GM12878 (cell line): ENCODE data around the gene CHL1. TPM values are rescaled to one million over a fixed set of nuclear protein-coding genes. Genes with fewer than 3 reads are reported as not detected.

Experiments
- ATAC-seq: fragments of 200-7000 bp; cut with Tn5 transposase; 3 replicates; pipeline ENCODE4 v1.9.1; 2020; ENCODE audit warnings: mild to moderate bottlenecking, moderate library complexity
- BruUV-seq: library from RNA; stranded (reverse); fragments of 400-500 nt; replicated peaks from 2 replicates; lab custom pipeline; 2021; lab: Mats Ljungman, UMichigan
- CTCF ChIA-PET: fragments of 300-600 bp; sonication (Branson Sonifier 250); formaldehyde crosslinking; extraction: SDS; loops from one replicate; lab custom pipeline; 2021; ENCODE audit warnings: inconsistent platforms; lab: Yijun Ruan, JAX
- POLR2A ChIA-PET: fragments of 350-600 bp; formaldehyde crosslinking; extraction: SDS; loops from one replicate; lab custom pipeline; 2021; ENCODE audit warnings: inconsistent platforms; lab: Charles Lee
- RAD21 ChIA-PET: fragments of 300-600 bp; sonication (Branson Sonifier 250); formaldehyde crosslinking; loops from one replicate; lab custom pipeline; 2023; ENCODE audit warnings: antibody characterized with exemption; ENCODE audit not compliant: unreplicated experiment; lab: Charles Lee
- SMC1A ChIA-PET: fragments of 300-600 bp; sonication (Branson Sonifier 250); formaldehyde crosslinking; loops from one replicate; lab custom pipeline; 2023; ENCODE audit not compliant: unreplicated experiment, uncharacterized antibody; lab: Charles Lee
- DNase-seq: peaks from one replicate; pipeline ENCODE4 v3.0.0-alpha.2; 2011; ENCODE audit warnings: low read depth, low spot score
- FAIRE-seq: peaks from 3 replicates; lab custom pipeline; 2011; peaks lifted over from hg19 to GRCh38; lab: Jason Lieb, UNC
- H2AFZ ChIP-seq: 2 replicates; pipeline ENCODE4 v1.6.0; 2011; ENCODE audit warnings: low read depth, low read length, control low read depth; ENCODE audit not compliant: control insufficient read depth
- H3K27ac ChIP-seq: 2 replicates; pipeline ENCODE4 v1.5.1; 2011; ENCODE audit warnings: control low read depth; ENCODE audit not compliant: control insufficient read depth, insufficient read depth
- H3K27me3 ChIP-seq, 2 experiments: replicated peaks in 1 of 2; 2 replicates each; pipeline versions ENCODE4 v1.6.0 to v1.6.1; 2011; ENCODE audit warnings: low read length in 1 of 2; ENCODE audit not compliant: control insufficient read depth in 2 of 2, insufficient read depth in 2 of 2
- H3K36me3 ChIP-seq, 2 experiments: 2 replicates each; pipeline ENCODE4 v1.5.1; 2011; ENCODE audit warnings: low read length in 1 of 2; ENCODE audit not compliant: control insufficient read depth in 2 of 2, insufficient read depth in 2 of 2
- H3K4me1 ChIP-seq: 2 replicates; pipeline ENCODE4 v1.6.1; 2011; ENCODE audit warnings: mild to moderate bottlenecking, low read length, moderate library complexity, mixed read lengths; ENCODE audit not compliant: control insufficient read depth, insufficient read depth
- H3K4me2 ChIP-seq: 2 replicates; pipeline ENCODE4 v1.6.0; 2011; ENCODE audit warnings: control low read depth; ENCODE audit not compliant: control insufficient read depth, insufficient read depth
- H3K4me3 ChIP-seq: fragments of 200-600 bp; sonication (generic); 2 replicates; pipeline ENCODE4 v1.5.1; 2016
- H3K79me2 ChIP-seq: 2 replicates; pipeline ENCODE4 v1.6.0; 2011; ENCODE audit warnings: low read length; ENCODE audit not compliant: control insufficient read depth, insufficient read depth
- H3K9ac ChIP-seq: 2 replicates; pipeline ENCODE4 v1.8.0; 2011; ENCODE audit warnings: low read length, control low read depth, mixed read lengths; ENCODE audit not compliant: control insufficient read depth, insufficient read depth
- H3K9me3 ChIP-seq: replicated peaks from 3 replicates; pipeline ENCODE4 v1.5.1; 2011; ENCODE audit warnings: mild to moderate bottlenecking, low read length; ENCODE audit not compliant: control insufficient read depth, insufficient read depth
- H4K20me1 ChIP-seq: 2 replicates; pipeline ENCODE4 v1.6.0; 2011; ENCODE audit not compliant: control insufficient read depth, insufficient read depth
- ATF2 ChIP-seq: IDR thresholded peaks from 2 replicates; pipeline ENCODE4 v1.6.1; 2012; ENCODE audit warnings: low read length, inconsistent platforms
- CBX3 ChIP-seq: fragments of 200-600 bp; sonication (generic); IDR thresholded peaks from 2 replicates; pipeline ENCODE4 v1.6.1; 2016; ENCODE audit warnings: low read depth, borderline replicate concordance
- CEBPZ ChIP-seq: fragments of 150-350 bp; IDR thresholded peaks from 2 replicates; pipeline ENCODE4 v1.6.1; 2016; ENCODE audit warnings: low read depth, low read length
- EED ChIP-seq: sonication (generic); IDR thresholded peaks from 2 replicates; pipeline ENCODE4 v1.6.1; 2016; ENCODE audit warnings: antibody characterized with exemption, low read depth
- ETV6 ChIP-seq, 2 experiments: fragments of 450-650 bp in 1 of 2; IDR thresholded peaks in 1 of 2; conservative IDR thresholded peaks in 1 of 2; 2 replicates each; pipeline ENCODE4 v1.6.1; 2014; ENCODE audit warnings: antibody characterized with exemption in 1 of 2, borderline replicate concordance in 1 of 2, low read depth in 1 of 2, mild to moderate bottlenecking in 1 of 2, moderate library complexity in 1 of 2
- IRF3 ChIP-seq: fragments of 450-650 bp; IDR thresholded peaks from 2 replicates; pipeline ENCODE4 v1.6.1; 2014; ENCODE audit warnings: mild to moderate bottlenecking
- IRF5 ChIP-seq: fragments of 450-650 bp; IDR thresholded peaks from 2 replicates; pipeline ENCODE4 v1.6.1; 2017; ENCODE audit warnings: borderline replicate concordance
- NFYB ChIP-seq: IDR thresholded peaks from 2 replicates; pipeline ENCODE4 v1.6.1; 2011; ENCODE audit warnings: low read depth, mild to moderate bottlenecking, low read length, improper control_type of control experiment, moderate library complexity; ENCODE audit not compliant: insufficient read depth
- NR2C2 ChIP-seq: IDR thresholded peaks from 2 replicates; pipeline ENCODE4 v1.6.1; 2011; ENCODE audit warnings: borderline replicate concordance, low read depth; ENCODE audit not compliant: control insufficient read depth, insufficient read length
- RAD21 ChIP-seq: IDR thresholded peaks from 2 replicates; pipeline ENCODE4 v1.6.1; 2011; ENCODE audit warnings: mild to moderate bottlenecking, low read depth, low read length, moderate library complexity; ENCODE audit not compliant: insufficient read depth
- RB1 ChIP-seq: fragments of 450-650 bp; formaldehyde crosslinking; IDR thresholded peaks from 2 replicates; pipeline ENCODE4 v1.6.1; 2017; ENCODE audit warnings: mild to moderate bottlenecking, borderline replicate concordance
- RCOR1 ChIP-seq: conservative IDR thresholded peaks from 2 replicates; pipeline ENCODE4 v1.6.1; 2012; ENCODE audit warnings: low read depth, low read length, improper control_type of control experiment
- RELA ChIP-seq: fragments of 450-650 bp; IDR thresholded peaks from 2 replicates; pipeline ENCODE4 v1.8.0; 2014; ENCODE audit warnings: borderline replicate concordance; ENCODE audit not compliant: partially characterized antibody
- SMARCA5 ChIP-seq: fragments of 450-650 bp; IDR thresholded peaks from 2 replicates; pipeline ENCODE4 v1.6.1; 2017; ENCODE audit warnings: mild to moderate bottlenecking
- TAF1 ChIP-seq: IDR thresholded peaks from 2 replicates; pipeline ENCODE4 v1.6.1; 2011; ENCODE audit warnings: mild to moderate bottlenecking, low read depth, low read length, borderline replicate concordance
- ZSCAN29 ChIP-seq: fragments of 450-650 bp; IDR thresholded peaks from 2 replicates; pipeline ENCODE4 v1.6.1; 2017; ENCODE audit warnings: mild to moderate bottlenecking, moderate library complexity
- WGBS: methylation state at CpG from one replicate; pipeline ENCODE4 v1.1.6; 2016; ENCODE audit warnings: low lambda C conversion rate; ENCODE audit not compliant: insufficient replicate concordance, insufficient coverage; ENCODE audit errors: missing lambda C conversion rate; 5-methylcytosine and 5-hydroxymethylcytosine counted together
- in situ Hi-C: fragments of 300-500 bp; cut with MboI; formaldehyde crosslinking; loops from 9 replicates; pipeline ENCODE4 v1.14.3; 2018; ENCODE audit warnings: mixed read lengths
- intact Hi-C: fragments of 100-400 bp; cut with micrococcal nuclease; formaldehyde crosslinking; loops from one replicate; pipeline ENCODE4 v1.14.2; 2022; ENCODE audit not compliant: unreplicated experiment
- polyA plus RNA-seq, 11 experiments: library from polyadenylated mRNA; depleted of rRNA in 4 of 11; unstranded in 6 of 11; stranded (reverse) in 5 of 11; fragments of >200 nt; fragmentation: Nextera tagmentation in 4 of 11; fragmentation: Illumina TruSeq in 1 of 11; extraction: Ambion mirVana in 4 of 11; extraction: Trizol in 1 of 11; gene quantifications; 1 replicate in 1 of 11; 2 replicates in 10 of 11; pipeline versions ENCODE4 v1.2.1 to v1.2.3, GENCODE V29; 2011 to 2016; ENCODE audit warnings: inconsistent platforms in 2 of 11, missing spikeins in 2 of 11, low read depth in 1 of 11
- total RNA-seq, 4 experiments: library from RNA; depleted of rRNA in 3 of 4; stranded (reverse); fragments of >200 nt in 3 of 4; fragmentation: Illumina TruSeq in 1 of 4; extraction: Trizol in 1 of 4; gene quantifications; 2 replicates each; pipeline versions ENCODE4 v1.2.1 to v1.2.3, GENCODE V29; 2013 to 2021

Gene CHL1
- total and polyA plus RNA-seq, 10 of the 15 experiments (the other 5 are each of a cell fraction or from before 2014, with no cell fraction given): 0.71 to 30.4 (median 1.8) TPM

GRCh38 chr3:243356-243725 is 46.8 kb downstream of the CHL1 start:
- H3K36me3 ChIP-seq: no peaks in the 10 kb centered on the region
- RAD21 ChIA-PET: interaction anchor here (0.9 to 2.4 kb wide), 2 partner anchors 35 to 111 kb away, joined by 3 to 7 read pairs; no protein-coding TSS in a partner anchor
- no peak overlapping the region for H3K4me3 ChIP-seq
- in situ Hi-C loops: no loop called here
- DNase-seq: no peak
- FAIRE-seq: no peak
- no TSS peak for BruUV-seq
- H4K20me1 ChIP-seq: no peaks in the 10 kb centered on the region
- H3K27me3 ChIP-seq: no peaks in the 10 kb centered on the region
- H3K4me2 ChIP-seq: no peak overlapping the region
- POLR2A ChIA-PET: no interaction called here
- H3K4me1 ChIP-seq: no peaks in the 10 kb centered on the region
- H3K9ac ChIP-seq: no peak overlapping the region
- H2AFZ ChIP-seq: no peak overlapping the region
- no peaks in the 10 kb centered on the region for H3K9me3 ChIP-seq
- CTCF ChIA-PET: no interaction called here
- WGBS: 74% methylated on average over 3 of the region's 3 CpGs
- SMC1A ChIA-PET: interaction anchor here (0.9 to 1.7 kb wide), 5 partner anchors 10 to 111 kb away, joined by 3 to 5 read pairs (median 4); no protein-coding TSS in a partner anchor
- no peak; the same call in 2 of the 3 replicates for ATAC-seq
- no peak overlapping the region for H3K27ac ChIP-seq
- intact Hi-C loops: no loop called here
- H3K79me2 ChIP-seq: no peaks in the 10 kb centered on the region
- TF ChIP-seq ETV6 (conservative IDR thresholded peaks at IDR 0.05 in 1 of 2, IDR thresholded peaks at IDR 0.05 in 1 of 2; ENCODE audit: borderline replicate concordance in 1 of 2, low read depth in 1 of 2) (no peak), IRF5 (no peak), RCOR1 (no peak), NR2C2 (no peak), EED (no peak), SMARCA5 (no peak), CBX3 (no peak), RAD21 (no peak), NFYB (no peak), ZSCAN29 (no peak), RELA (no peak), IRF3 (no peak), RB1 (no peak), TAF1 (no peak), CEBPZ (no peak), ATF2 (no peak)
